Iris pigment epithelial cell (primary cell): ENCODE results near the gene LEKR1.
"Not testable (repeated sequence)": the region's sequence is repeated elsewhere in the genome, so short reads cannot be mapped to it uniquely, and the experiment has no call there.

Experiments used
- DNase-seq: peaks from one replicate; pipeline ENCODE4 v3.0.0-alpha.2; 2011; ENCODE audit warnings: low read depth

The LEKR1 gene

DNA sequence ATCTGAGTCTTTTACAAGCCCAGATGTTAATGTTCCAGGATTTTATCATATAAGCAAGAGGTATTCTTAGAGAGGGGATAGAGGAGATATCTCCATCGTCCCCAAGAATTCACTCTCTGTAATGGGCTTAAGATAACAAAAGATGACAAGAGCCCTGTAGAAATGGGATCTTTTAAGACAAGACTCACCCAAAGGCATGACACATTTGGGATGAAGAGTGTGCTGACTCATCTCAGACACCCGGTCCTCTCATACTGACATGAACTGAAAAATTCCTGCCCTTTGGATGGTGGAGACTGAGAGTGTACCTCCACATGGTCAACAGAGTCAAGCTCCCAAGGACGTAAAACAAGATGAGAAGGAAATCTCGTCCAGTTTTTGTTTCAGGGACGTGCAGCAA is 11.0 kb downstream of the LEKR1 start:
- no peak for DNase-seq

GRCh38 chr3:156838035-156838434 is 11.9 kb downstream of the LEKR1 start:
- no peak for DNase-seq

DNA sequence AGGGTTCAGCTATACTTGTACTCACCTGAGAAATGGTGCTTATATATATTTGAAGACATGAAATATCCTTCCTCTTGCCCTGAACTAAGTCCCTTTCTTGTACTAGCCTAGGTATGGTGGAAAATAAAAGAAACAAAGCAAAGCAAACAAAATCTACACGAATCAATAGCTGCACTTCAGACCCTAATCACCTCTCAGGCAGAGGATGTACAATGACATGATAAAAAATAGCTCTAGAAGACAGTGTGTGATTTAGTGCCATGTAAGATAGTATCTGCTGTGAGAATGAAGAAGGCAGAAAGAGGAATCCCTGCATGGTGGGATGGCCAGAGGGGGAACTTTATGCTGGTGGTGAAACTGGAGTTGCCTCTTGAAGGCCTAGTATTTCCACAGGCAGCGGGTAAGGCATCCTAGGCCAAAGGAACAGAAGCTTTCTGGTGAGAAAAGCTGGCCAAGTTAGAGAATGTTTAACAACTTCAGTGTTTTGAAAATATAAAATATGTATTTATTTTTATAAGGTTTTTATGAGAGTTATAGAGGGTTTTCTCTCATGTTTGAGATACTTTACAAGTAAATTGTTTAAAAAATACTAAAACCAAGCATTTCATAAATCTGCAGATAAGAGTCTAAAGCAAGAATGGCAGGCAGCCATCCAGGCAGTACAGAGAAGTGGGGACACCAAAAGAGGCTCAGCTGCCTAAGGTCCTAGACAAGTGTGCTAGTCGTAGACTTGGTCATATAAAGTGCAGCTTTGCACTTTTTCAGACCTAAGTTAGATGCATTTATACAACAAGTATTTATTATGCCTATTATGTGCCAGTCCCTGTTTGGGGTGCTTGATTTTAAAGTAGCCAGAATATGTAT is 14.9 kb downstream of the LEKR1 start:
- DNase-seq = no peak

DNA sequence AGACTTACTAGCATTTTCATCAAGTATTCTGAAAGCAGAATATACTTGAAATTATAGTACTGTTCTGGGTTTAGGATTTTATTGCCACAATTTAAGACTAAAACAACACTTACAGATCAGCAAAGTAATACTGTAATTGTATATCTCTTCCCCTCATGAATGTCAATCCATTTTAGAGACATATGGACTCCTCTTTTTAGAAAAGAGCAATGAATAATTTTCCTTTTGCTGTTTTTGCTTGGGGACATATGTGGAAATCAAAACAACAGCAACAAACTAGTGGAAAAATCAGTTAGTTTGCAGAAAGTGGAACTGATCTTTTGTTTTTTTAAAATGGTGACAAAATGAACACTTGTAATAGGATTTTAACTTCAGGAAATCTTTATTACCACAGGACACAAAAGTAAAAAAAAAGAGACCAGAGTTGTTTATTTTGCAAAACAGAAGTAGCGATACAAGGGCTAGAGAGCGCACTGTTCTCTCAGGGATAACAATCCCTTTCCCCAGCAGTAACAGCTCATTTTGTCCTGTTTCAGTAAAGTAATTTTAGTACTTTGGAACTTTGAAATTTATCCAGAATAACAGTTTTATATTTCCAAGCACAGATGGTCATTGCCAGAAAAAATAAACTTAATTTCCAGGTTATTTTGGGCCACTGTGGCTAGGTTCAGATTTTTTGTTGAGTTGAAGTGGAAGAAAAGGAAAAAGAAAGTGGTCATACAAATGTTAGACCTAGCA is 17.1 kb downstream of the LEKR1 start:
- DNase-seq = no peak

- DNase-seq = no peak
Observed at GRCh38 chr3:156847752-156848448, 21.7 kb downstream of the LEKR1 start.

- DNase-seq = no peak
Observed at GRCh38 chr3:156859578-156859977, 33.4 kb downstream of the LEKR1 start.

DNA sequence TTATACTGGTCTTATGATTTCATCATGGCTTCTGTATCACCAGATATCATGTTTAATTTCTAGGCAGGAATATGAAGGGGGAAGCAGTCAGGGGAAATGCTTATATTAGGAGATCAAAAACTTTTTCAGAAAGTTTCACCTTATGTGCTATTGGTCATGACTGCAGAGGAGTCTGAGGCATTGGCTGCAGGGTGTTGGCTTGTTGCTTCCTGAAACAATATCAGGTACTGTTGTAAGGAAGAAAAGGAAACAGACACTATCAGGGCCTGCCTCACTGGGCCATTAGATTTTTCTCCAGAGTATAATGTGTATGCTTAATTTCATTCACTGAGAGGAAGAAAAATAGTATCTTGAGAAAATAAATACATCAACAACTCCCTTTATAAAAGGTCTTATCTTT is 34.7 kb downstream of the LEKR1 start:
- no peak for DNase-seq

- DNase-seq = no peak
Observed at GRCh38 chr3:156862338-156862737, 36.2 kb downstream of the LEKR1 start.

DNA sequence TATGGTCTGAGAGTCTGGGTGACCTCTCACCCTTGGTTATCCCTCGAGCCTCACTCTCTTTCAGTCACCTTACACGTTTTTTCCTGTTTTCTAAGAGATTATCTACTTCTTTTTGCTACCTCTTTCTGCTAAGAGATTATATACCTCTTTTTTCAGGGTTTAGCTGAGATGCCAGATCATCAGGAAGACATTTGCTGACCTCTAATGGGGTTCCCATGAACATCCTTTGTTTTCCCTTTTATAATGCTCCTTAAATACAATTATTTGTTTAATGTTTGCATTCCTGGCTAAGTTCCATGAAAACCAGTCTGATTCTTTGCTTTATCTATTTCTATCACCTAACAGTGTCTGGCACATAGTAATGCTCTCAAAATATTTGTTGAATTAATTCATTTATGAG is 39.6 kb downstream of the LEKR1 start:
- peak; percentile 18 for DNase-seq

DNA sequence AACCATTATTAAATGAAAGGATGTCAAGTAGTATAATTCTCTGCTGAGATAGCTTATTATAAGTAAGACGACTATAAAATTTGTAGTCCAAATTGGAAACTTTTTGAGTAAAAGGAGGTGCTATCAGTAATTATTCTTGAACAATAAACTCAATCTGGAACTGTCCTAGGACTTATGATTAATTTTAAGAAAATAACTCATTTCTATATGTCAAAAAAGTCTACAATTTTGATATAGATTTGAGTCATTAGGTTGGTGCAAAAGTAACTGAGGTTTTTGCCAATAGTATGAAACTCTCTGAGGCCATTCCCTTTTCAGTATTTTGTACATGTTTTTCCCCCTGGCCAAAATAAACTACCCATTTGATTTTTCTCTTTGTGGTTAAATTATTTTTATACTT is 41.0 kb downstream of the LEKR1 start:
- DNase-seq = no peak

GRCh38 chr3:156867920-156868319 is 41.8 kb downstream of the LEKR1 start:
- no peak for DNase-seq

DNA sequence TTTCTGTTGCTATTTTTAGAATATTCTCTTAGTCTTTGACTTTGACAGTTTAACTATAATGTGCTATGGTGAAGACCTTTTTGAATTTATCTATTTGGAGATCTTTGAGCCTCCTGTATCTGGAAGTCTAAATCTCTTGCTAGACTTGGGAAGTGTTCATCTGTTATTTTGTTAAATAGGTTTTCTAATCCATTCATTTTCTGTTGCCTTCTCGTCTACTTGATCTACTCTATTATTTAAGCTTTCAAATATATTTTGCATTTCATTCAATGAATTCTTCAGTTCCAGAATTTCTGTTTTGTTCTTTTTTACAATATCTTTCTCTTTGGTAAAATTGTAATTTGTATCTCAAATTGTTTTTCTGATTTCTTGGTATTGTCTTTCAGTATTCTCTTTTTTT is 47.8 kb downstream of the LEKR1 start:
- DNase-seq = no peak

DNA sequence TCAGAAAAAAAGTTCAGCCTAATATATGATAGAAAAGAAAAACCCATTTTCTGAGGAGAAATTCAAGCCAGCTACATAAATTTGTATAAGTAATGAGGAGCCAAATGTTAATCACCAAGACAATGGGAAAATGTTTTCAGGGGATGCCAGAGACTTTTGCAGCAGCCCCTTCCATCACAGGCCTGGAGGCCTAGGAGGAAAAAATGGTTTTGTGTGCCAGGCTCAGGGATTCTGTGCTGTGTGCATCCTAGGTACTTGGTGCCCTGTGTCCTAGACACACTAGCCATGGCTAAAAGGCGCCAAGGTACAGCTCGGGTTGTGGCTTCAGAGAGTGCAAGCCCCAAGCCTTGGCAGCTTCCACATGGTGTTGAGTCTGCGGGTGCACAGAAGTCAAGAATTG is 53.3 kb downstream of the LEKR1 start:
- DNase-seq = not testable (repeated sequence)

DNA sequence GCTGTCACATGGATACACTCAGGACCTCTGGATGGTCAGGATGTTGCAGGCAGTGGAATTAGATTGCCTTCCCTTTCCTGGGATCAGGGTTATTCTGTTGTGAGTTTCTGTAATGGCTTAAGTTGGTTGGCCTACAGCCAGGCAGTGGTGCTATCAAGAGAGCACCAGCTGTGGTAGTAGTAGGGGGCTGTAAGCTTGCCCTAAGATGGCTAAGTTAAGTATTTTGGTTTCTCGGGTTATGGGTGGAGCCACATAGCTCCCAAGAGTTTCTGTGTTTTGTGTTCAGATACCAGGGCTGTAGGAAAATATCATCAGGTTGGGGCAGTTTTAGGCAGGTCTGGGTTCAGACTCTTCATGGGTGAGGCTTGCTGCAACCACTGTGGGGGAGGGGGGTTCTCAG is 59.6 kb downstream of the LEKR1 start:
- DNase-seq = no peak

DNA sequence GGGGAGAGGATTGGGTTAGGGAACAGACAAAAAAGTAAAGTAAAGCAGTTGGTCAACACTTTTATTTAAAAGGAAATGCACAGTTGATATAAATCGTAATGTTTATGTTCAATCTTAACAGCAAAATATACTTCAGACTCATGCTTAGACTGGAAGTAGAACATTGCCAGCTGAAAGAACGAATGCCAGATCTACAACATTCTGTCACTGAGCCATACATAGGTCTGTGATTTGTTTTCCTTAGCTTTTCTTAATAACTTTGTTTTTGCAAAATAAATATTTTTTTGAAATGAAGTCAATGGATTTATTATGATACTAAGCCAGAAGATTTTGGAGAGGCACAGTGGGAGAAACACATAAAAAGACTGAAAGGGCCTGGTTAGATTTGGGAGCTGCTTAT is 62.0 kb downstream of the LEKR1 start:
- no peak for DNase-seq

- no peak for DNase-seq
Observed at GRCh38 chr3:156888576-156888975, 62.4 kb downstream of the LEKR1 start.

DNA sequence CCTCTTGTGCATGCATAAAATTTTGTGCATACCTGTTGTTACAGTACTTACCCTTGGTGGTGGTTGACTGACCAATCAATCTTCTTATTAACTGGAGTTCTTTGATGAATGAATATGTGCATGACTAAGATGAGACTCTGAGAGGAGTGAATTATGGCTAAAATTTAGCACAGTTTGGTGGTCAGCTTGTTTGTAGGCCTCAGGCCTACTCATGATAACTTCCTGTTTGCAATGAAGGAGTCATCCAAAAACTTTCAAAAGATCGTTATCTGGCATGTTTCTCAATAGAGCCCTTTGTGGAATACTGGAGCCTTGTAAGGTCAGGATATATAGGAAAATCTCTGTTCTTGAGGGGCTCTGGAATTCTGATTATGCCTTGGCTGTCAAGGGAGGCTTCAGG is 66.5 kb downstream of the LEKR1 start:
- DNase-seq = peak; percentile 37

DNA sequence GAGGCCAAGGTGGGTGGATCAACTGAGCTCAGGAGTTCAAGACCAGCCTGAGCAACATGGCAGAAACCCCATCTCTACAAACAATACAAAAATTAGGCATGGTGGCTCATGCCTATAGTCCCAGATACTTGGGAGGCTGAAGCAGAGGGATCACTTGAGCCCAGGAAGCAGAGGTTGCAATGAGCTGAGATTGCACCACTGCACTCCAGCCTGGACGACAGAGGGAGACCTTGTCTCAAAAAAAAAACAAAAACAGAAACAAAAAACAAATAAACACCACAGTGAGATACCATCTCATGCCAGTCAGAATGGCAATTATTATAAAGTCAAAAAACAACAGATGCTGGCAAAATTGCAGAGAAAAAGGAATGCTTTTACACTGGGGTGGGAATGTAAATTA is 69.2 kb downstream of the LEKR1 start:
- not testable (repeated sequence) for DNase-seq

GRCh38 chr3:156897851-156898250 is 71.7 kb downstream of the LEKR1 start:
- not testable (repeated sequence) for DNase-seq

GRCh38 chr3:156898296-156898880 is 72.2 kb downstream of the LEKR1 start:
- peak; percentile 4 for DNase-seq

DNA sequence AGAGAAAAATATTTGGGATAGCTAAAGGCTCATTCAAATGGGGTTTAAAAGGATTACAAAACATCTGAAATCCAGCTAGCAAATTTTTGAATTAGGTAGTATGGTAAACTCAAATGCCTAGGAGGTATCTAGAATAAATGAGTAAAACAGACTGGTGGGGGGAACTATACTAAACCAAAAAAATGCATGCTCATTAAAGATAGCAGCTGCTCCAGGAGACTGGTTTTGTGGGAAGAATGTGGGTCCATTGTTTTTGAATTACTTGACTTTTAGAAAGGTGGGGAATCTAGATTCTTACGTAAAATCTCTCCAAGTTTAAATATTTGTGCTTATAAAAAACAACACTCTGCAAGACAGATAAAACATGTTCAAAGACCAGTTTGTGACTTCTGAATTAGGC is 73.8 kb downstream of the LEKR1 start:
- DNase-seq = no peak

DNA sequence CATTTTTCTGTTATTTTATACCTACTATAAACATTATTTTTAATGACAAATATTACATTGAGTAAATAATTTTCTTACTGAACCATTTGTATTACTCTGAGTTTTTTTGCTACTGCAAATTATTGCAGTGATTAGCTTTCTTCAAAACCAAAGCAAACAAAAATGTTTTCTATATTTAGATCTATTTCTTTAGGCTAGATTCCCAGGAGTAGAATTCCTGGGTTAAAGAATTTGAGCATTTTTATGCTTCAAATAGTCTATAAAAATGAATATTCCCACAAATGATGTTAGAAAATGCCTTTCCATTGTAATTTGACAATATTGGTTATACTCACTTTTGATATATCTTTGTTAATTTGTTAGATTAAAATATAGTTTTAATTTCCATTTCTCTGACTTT is 76.8 kb downstream of the LEKR1 start:
- no peak for DNase-seq

DNA sequence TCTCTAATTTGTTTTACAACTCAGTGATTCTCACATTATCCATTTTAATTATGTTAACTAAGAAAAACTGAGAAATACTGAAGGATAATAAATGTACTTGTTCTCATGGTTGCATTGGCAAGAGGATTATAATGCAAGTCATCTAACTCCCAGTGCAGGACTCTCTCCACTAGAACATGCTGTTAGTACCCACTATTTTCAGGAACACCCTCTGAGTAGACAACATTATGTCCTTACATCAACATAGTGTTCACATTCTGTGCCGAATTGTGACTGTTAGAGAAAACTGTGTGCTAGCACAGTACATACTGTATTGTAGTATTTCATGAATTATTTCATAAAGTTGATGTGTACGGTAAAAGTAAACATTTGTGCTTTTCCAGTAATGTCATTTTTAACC is 80.1 kb downstream of the LEKR1 start:
- no peak for DNase-seq
